HG03442 (cell line): ENCODE data around the gene WDR33.

Experiments
- ATAC-seq: cut with Tn5 transposase; IDR thresholded peaks from one replicate; pipeline ENCODE4 v1.9.1; 2021; ENCODE audit warnings: mild to moderate bottlenecking, moderate library complexity; ENCODE audit not compliant: unreplicated experiment

Gene WDR33

GRCh38 chr2:127659408-127660290 lies 151.3 kb downstream of the WDR33 start:
- ATAC-seq: no peak

GRCh38 chr2:127658641-127659407 lies 152.1 kb downstream of the WDR33 start:
- no peak for ATAC-seq

DNA sequence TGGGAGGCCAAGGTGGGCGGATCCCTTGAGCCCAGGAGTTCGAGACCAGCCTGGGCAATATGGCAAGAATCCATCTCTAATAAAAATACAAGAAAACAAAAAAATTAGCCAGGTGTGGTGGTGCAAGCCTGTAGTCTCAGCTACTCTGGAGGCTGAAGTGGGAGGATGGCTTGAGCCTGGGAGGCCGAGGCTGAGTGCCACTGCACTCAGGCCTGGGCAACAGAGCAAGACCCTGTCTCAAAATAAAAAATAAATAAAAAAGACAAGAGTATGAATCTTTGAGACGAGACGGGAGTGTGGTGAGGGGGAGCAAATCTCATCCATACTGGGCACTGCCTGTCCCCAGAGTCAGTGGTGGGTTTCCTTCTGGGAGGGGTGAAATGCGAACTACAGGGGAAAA lies 152.8 kb downstream of the WDR33 start:
- no peak for ATAC-seq

DNA sequence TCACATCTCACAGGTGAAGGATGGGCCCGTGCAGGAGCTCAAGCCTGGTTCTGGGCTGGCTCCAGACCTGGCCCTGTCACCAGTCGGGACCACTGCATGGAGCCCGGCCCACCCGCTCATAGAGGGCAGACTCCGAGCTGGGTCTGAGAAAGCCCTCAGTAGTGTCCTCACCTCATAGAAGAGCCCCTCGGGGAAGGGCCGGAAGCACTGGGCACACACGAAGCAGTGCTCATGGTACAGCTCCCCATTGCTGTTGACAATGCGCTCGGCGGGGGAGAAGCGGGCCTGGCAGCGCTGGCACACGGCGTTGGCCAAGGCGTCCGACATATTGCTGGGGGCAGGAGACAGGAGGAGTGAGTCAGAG lies 153.8 kb downstream of the WDR33 start:
- no peak for ATAC-seq

- ATAC-seq: no peak
Observed at GRCh38 chr2:127656569-127657231, 154.3 kb downstream of the WDR33 start.

DNA sequence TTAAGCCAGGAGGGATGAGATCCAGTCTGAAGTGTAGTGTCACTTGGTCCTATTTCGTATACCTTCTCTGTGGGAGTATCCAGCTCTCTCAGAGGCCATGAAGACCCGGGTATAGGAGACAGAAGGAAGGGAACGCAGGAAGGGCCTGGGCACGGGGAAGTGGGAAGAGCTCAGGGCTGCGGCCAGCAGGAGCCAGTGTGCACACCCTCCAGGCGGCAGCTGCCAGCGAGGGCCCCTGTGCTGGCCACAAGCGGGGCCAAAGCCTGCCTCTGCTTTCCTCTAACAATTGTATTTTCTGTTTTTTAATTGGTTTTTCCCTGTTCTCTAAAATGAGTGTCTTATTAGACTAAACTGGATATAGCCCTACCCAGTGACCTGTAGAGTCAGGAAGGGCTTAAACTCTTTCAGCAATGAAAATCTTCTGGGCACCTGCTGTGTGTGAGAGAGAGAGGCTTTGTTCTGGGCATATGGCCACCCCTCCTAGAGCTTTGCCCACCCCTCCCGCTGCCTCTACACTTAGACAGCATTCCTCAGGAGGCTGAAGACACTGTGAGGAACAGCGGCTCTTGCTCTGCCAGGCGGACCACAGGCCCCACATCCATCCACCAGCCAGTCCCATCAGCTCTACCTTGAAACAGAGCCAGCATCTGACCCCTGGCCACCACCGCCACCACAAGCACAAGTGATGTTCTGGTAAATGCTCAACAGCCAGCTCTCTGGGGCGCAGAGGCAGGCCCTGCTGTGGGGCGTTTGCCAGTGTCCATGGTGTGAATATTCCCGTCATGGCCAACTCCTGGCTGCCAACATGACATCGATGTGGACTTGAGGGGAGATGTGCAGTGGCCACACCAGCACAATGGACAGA lies 155.5 kb downstream of the WDR33 start:
- no peak for ATAC-seq

- ATAC-seq: no peak
Observed at GRCh38 chr2:127654838-127655175, 156.2 kb downstream of the WDR33 start.

- ATAC-seq: no peak
Observed at GRCh38 chr2:127654084-127654837, 156.7 kb downstream of the WDR33 start.

- no peak for ATAC-seq
Observed at GRCh38 chr2:127653421-127654083, 157.4 kb downstream of the WDR33 start.

DNA sequence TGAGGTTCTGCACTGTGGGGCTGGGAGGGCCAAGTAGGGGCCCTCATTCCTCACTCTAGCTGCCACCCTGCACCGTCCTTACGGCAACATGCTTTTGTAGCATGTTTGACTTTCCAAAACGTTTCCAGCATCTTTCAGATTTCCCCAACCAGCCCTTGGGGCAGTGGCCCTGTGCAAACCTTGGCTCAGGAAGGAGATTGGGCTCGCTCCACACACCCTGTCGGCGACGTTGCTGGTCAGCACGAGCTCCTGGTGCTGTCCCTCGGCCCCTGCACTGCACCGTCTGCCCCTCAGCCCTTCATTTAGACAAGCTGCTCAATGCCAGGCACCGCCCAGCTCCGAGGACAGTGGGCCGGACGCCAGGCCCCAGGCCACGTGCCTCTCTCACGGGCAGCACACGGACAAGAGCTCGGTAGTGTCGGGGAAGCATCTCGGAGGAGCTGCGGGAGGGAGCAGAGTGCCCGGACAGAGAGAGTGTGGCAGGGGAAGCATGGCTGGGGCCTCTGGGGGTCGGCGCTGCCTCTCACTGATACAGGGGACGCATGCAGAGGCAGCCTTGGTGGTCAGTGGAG lies 158.1 kb downstream of the WDR33 start:
- ATAC-seq: no peak

- ATAC-seq: no peak
Observed at GRCh38 chr2:127651971-127652550, 158.9 kb downstream of the WDR33 start.

DNA sequence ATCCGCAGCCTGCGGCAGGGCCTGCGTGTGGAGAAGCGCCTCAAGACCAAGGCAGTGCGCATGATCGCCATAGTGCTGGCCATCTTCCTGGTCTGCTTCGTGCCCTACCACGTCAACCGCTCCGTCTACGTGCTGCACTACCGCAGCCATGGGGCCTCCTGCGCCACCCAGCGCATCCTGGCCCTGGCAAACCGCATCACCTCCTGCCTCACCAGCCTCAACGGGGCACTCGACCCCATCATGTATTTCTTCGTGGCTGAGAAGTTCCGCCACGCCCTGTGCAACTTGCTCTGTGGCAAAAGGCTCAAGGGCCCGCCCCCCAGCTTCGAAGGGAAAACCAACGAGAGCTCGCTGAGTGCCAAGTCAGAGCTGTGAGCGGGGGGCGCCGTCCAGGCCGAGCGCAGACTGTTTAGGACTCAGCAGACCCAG lies 159.6 kb downstream of the WDR33 start:
- no peak for ATAC-seq
